ENCODE data around the gene ADCY5. TPM values are rescaled to one million over a fixed set of nuclear protein-coding genes. Genes with fewer than 3 reads are reported as not detected.
"Not testable (repeated sequence)": the region's sequence is repeated elsewhere in the genome, so short reads cannot be mapped to it uniquely, and the experiment has no call there.

The ADCY5 gene
- total RNA-seq, 2 experiments from 2014 or later, result not detected

DNA sequence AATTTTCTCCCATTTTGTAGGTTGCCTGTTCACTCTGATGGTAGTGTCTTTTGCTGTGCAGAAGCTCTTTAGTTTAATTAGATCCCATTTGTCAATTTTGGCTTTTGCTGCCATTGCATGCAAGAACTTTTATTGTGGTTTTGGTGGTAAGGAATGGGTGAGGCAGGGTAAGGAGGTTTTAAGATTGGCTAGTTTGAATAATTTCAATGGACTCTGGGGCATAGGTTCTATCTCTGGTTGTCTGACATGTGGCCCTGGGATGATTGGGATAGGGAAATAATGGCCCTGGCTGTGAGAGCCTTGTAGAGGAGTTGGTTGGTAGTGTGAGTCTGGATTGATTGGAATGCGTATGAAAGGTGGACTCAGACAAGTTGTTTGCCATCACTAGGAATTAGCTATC, 209.1 kb downstream of the ADCY5 start:
- CTCF ChIA-PET, result no interaction called here
- peaks cover 14% of the 10 kb centered on the region for H3K4me1 Mint-ChIP-seq (ENCODE audit: low read depth)
- peaks cover 24% of the 10 kb centered on the region for H3K36me3 Mint-ChIP-seq (ENCODE audit: low read depth)
- DNase-seq, result no peak
- H3K9me3 Mint-ChIP-seq (ENCODE audit: insufficient read depth), result no peaks in the 10 kb centered on the region
- no peak for ATAC-seq
- no peak overlapping the region for H3K4me3 Mint-ChIP-seq
- POLR2A ChIA-PET, result no interaction called here
- no peaks in the 10 kb centered on the region for H3K27me3 Mint-ChIP-seq (ENCODE audit: low read depth)
- H3K27ac Mint-ChIP-seq, result no peak overlapping the region

DNA sequence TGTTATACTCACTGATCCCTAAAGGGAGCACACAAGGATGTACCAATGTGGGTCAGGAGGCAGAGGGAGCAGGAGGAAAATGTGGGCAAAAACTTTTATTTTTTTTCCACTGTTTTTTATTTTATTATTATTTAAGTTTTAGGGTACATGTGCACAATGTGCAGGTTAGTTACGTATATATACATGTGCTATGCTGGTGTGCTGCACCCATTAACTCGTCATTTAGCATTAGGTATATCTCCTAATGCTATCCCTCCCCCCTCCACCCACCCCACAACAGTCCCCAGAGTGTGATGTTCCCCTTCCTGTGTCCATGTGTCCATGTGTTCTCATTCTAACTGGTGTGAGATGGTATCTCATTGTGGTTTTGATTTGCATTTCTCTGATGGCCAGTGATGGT, 209.7 kb downstream of the ADCY5 start:
- CTCF ChIA-PET; H3K4me3 Mint-ChIP-seq; ATAC-seq; H3K27me3 Mint-ChIP-seq (ENCODE audit: low read depth); H3K27ac Mint-ChIP-seq; DNase-seq; POLR2A ChIA-PET; H3K9me3 Mint-ChIP-seq (ENCODE audit: insufficient read depth): not testable (repeated sequence)
- Mint-ChIP-seq H3K36me3 (ENCODE audit: low read depth) (peaks cover 25% of the 10 kb centered on the region), H3K4me1 (ENCODE audit: low read depth) (peaks cover 12% of the 10 kb centered on the region)

GRCh38 chr3:123236902-123237301, 212.0 kb downstream of the ADCY5 start:
- ChIA-PET CTCF (no interaction called here), POLR2A (no interaction called here)
- ATAC-seq (no peak), DNase-seq (no peak)
- H3K27ac Mint-ChIP-seq, result no peak overlapping the region
- no peaks in the 10 kb centered on the region for H3K27me3 Mint-ChIP-seq (ENCODE audit: low read depth)
- no peaks in the 10 kb centered on the region for H3K9me3 Mint-ChIP-seq (ENCODE audit: insufficient read depth)
- no peak overlapping the region for H3K4me3 Mint-ChIP-seq
- H3K36me3 Mint-ChIP-seq (ENCODE audit: low read depth), result peaks cover 29% of the 10 kb centered on the region
- peaks cover 9% of the 10 kb centered on the region for H3K4me1 Mint-ChIP-seq (ENCODE audit: low read depth)

Other genes starting within 250 kb of the ADCY5 start
- gene SEC22A, start 247.1 kb downstream of the ADCY5 start, total RNA-seq, result 10 to 100 TPM; 12.5 to 15.1 TPM
- gene HACD2, start 136.0 kb upstream of the ADCY5 start, total RNA-seq, result 10 to 100 TPM; 20.7 to 23.8 TPM